GM21529 (cell line): ENCODE measurements around the gene FTSJ3.
"Not testable (repeated sequence)": the region's sequence is repeated elsewhere in the genome, so short reads cannot be mapped to it uniquely, and the experiment has no call there.

Experiments
- ATAC-seq: cut with Tn5 transposase; IDR thresholded peaks from one replicate; pipeline ENCODE4 v1.9.1; 2021; ENCODE audit not compliant: unreplicated experiment

Gene FTSJ3, protein sequence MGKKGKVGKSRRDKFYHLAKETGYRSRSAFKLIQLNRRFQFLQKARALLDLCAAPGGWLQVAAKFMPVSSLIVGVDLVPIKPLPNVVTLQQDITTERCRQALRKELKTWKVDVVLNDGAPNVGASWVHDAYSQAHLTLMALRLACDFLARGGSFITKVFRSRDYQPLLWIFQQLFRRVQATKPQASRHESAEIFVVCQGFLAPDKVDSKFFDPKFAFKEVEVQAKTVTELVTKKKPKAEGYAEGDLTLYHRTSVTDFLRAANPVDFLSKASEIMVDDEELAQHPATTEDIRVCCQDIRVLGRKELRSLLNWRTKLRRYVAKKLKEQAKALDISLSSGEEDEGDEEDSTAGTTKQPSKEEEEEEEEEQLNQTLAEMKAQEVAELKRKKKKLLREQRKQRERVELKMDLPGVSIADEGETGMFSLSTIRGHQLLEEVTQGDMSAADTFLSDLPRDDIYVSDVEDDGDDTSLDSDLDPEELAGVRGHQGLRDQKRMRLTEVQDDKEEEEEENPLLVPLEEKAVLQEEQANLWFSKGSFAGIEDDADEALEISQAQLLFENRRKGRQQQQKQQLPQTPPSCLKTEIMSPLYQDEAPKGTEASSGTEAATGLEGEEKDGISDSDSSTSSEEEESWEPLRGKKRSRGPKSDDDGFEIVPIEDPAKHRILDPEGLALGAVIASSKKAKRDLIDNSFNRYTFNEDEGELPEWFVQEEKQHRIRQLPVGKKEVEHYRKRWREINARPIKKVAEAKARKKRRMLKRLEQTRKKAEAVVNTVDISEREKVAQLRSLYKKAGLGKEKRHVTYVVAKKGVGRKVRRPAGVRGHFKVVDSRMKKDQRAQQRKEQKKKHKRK

GRCh38 chr17:63827002-63827800 lies at the start of gene FTSJ3, which contains the start of gene PSMC5:
Gene FTSJ3, minus strand, starts transcription at chr17:63827663. Its CDS starts 761 bp downstream, at chr17:63826902.
Gene PSMC5, plus strand, starts transcription at chr17:63827431. Its CDS starts 60 bp downstream, at chr17:63827491.
- peak; percentile 90 for ATAC-seq

DNA sequence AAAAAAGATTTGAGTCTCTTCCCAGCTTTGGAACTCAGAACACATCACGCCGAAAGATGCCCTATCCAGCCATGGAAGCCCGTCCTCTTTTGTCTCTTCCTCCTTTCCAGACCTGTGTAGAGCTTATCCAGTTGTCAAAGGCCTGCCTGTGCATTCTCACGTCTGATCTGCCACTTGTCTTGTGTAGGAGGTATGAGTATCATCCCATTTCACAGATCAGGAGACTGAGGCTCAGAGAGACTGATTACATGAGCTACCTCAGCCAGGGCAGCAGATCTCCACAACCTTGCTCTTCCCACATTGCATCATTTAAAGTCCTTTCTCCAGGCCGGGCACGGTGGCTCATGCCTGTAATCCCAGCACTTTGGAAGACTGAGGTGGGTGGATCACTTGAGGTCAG lies 47.2 kb upstream of the FTSJ3 start:
- ATAC-seq: not testable (repeated sequence)

DNA sequence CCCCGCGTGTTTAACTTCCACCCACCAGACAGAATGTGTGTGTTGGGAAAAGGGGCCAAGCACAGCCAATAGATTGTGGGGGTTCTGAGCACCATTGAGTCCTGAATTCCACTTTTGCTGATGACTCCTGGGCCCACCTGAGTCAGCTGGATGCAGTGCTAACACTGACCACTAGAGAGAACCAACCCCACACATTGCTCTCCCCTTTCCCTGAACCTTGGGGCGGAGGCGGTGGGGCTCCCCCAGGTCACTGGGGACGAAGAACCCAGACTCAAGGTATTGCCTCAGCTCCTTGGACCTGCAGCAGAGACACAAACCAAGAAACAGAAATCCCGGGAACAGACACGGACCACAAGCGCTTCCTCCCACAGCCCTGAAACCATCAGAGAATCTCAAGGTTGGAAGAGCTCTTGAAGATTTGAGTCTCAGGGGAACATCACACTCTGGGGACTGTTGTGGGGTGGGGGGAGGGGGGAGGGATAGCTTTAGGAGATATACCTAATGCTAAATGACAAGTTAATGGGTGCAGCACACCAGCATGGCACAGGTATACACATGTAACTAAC lies 46.7 kb upstream of the FTSJ3 start:
- ATAC-seq: not testable (repeated sequence)

DNA sequence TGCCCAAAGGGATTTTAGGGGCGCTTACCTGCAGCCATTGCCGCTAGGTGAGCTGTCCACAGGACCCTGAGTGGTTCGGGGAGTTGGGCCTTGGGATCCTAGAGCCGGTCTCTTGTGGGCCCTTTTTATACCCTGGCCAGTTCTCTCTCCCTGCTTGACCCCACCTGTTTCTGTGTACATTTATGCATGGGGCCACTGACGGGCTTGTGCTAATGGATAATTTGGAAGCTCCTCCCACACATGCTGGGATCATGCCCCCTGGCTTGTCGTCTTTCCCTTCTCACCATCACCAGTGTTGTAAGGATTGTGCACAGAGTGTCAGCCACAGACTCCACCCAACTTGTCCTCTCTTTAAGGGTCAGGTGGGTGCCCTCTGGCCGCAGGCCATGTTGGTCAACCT lies 46.1 kb upstream of the FTSJ3 start, which contains the start of gene CSH2:
Gene CSH2, minus strand, starts transcription at position 101 of the 400 bp plus-strand sequence. Its CDS starts 63 bp downstream, at position 38.
- ATAC-seq: not testable (repeated sequence)

DNA sequence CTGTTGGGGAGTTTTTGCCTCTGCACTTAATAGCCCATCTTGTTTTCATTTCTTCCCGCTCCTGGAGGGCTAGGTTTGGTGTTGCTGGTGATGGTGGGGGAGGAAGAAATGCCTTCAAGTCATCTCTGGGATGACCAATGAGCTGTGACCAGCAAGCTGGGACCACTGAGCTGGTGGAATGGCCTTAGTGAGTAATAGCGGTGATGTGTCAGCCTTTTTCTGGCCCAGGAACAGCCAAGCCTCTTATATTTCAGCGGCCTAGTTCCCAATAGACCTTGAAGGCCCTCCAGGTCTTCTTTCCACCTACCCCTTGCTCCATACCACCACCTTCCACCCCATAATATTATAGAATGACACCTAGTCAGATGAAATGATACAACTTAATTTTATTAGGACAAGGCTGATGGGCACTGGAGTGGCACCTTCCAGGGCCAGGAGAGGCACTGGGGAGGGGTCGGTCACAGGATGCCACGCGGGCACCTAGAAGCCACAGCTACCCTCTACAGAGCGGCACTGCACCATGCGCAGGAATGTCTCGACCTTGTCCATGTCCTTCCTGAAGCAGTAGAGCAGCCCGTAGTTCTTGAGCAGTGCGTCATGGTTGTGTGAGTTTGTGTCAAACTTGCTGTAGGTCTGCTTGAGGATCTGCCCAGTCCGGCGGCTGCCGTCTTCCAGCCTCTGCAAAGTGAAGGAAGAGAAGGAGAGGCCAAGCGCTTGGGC lies 44.3 kb upstream of the FTSJ3 start:
- ATAC-seq: not testable (repeated sequence)

GRCh38 chr17:63870292-63870665 lies 42.8 kb upstream of the FTSJ3 start:
- ATAC-seq: not testable (repeated sequence)

DNA sequence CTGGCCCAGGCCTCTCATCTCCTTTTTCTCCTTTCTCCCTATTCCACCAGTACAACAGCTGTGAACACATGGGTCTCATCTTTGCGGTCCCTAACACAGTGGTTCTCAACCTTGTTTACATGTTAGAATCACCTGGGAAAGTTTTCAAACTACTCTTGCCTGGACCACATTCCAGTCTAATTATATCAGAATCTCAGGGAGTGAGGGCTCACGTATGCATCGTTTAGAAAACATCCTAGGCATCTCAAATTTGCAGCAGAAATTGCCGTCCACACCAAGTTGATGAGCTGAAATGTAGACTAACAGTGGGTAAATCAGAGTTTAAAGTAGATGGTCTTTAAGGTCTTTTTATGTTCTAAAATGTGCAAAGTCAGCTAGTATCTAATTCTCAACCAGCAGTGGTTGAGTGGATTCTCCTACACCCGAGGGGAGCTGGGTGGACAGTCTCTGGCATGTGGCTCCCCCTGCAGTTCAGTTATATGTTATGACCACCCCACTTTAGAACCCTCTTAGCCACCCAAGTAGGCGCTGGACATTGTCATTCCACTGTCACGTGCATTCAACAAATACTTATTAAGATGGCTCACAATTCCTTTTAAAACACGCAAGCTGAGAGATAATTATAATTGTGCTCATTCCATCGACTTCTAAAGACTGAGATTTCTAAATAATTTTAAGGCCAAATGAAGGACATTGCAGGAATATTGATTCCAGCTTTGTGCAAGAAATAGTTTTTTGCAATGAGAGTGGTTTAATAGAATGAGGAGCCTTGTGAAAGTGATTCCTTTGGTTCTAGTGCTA lies 42.2 kb upstream of the FTSJ3 start:
- not testable (repeated sequence) for ATAC-seq

GRCh38 chr17:63866625-63867024 lies 39.2 kb upstream of the FTSJ3 start:
- not testable (repeated sequence) for ATAC-seq

DNA sequence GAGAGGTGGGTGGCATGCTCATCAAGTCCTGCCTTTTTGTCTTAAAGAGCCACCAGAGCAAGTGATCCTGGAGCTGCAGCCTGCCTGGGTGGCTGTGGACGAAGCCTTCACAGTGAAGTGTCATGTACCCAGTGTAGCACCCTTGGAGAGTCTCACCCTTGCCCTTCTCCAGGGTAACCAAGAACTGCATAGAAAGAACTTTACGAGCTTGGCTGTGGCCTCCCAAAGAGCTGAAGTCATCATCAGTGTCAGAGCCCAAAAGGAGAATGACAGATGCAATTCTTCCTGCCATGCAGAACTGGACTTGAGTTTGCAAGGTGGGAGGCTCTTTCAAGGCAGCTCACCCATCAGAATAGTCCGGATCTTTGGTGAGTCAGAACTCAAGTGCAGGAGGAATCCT lies 31.8 kb upstream of the FTSJ3 start:
- no peak for ATAC-seq

DNA sequence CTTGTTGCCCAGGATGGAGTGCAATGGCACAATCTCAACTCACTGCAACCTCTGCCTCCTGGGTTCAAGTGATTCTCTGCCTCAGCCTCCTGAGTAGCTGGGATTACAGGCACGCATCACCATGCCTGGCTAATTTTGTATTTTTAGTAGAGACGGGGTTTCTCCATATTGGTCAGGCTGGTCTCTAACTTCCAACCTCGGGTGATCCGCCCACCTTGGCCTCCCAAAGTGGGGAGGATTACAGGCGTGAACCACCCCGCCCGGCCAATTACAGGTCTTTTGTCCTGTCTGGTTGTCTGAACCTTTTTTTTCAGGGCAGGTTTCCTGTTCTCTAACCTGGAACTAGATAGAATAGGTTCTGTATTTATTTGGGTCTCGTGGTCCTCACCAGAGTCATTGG lies 29.0 kb upstream of the FTSJ3 start:
- ATAC-seq: not testable (repeated sequence)

GRCh38 chr17:63855185-63855584 lies 27.7 kb upstream of the FTSJ3 start:
- no peak for ATAC-seq

DNA sequence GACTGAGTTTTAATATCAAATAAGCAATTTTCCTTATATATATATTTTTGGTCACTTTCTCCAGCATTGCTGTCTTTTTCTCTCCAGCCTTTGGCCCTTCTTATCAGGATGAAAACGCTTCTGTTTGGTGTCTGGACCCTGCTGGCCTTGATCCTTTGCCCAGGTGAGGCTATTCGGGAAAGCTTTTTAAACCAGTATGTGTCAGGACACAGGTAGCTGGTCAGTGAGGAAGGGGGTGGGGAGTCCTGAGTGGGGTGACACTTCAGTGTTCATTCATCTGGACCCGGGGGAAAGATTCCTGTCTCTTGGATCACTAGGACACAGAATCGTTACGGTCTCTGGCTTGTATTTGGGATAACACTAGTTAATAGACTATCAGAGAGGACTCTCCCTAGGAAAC lies 27.2 kb upstream of the FTSJ3 start:
- ATAC-seq: no peak

DNA sequence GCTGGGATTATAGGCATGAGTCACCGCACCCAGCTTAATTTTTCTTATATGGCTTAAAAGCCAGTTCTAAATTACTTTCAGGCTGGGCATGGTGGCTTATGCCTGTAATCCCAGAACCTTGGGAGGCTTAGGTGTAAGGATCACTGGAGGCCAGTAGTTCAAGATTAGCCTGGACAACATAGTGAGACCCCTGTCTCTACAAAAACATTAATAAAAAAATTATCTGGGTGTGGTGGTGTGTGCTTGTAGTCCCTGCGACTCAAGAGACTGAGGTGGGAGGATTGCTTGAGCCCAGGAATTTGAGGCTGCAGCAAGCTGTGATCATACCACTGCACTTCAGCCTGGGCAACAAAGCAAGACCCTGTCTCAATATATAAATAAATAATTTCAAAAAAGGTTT lies 25.8 kb upstream of the FTSJ3 start:
- no peak for ATAC-seq

GRCh38 chr17:63850401-63850800 lies 22.9 kb upstream of the FTSJ3 start:
- ATAC-seq: no peak

- ATAC-seq: peak; percentile 79
Observed at GRCh38 chr17:63848834-63849689, 21.6 kb upstream of the FTSJ3 start.

- ATAC-seq: no peak
Observed at GRCh38 chr17:63847525-63848249, 20.2 kb upstream of the FTSJ3 start.

DNA sequence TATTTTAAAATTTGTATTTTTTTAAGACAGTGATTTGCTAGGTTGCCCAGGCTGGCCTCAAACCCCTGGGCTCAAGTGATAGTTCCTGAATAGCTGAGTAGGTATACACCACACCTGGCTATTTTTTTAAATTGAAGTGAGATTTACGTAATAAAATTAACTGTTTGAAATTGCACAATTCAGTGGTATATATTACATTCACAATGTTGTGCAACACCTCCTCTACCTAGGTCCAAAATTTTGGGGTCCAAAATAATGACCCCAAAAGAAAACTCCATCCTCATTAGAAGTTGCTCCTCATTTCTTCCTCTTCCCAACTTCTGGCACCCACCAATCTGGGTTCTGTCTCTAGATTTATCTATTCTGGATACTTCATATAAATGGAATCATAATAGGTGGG lies 18.0 kb upstream of the FTSJ3 start:
- ATAC-seq: no peak
